Suppressor macrophage treated with lipopolysaccharide for 1 hour (primary cell): ENCODE data around the gene GPR107.
A peak's percentile ranks its signal among the peaks of the same experiment; 100 is the strongest.

Experiments
- DNase-seq, 3 donors: peaks; one replicate each; pipeline ENCODE4 v3.0.0-alpha.2; 2020 to 2022

The GPR107 gene

DNA sequence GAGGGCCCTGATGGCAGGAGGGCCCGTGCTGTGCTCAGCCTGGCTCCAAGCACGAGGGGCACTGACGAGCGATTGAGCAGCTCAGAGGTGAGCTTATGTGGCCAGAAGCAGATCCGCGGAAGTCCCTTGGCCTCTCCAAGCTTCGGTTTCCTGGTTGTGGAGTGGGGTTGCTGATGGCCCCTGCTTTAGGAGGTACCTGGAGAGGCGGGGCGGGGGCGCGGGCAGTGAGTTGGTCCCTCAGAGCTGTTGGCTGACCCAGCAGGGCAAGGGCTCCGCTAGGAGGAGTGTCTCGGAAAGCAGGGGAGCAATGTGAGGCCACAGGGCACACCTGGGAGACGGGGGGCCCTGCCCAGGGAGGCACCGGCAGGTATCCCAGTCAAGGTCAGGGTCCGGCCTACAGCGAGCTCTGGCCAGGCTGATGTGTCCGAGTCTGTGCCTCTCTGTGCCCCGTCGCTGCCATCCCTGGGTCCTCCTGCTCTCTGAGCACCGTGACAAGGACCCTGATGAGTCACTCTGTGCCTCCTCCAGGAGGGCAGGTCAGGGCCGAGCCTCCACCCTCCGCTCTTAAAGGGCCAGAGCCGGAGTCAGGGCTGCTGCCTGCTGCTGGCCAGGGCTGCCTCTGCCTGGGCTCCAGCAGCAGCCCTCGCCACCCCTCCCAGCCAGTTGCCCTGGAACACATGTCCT, 133.3 kb downstream of the GPR107 start:
- peak; percentile 37 to 54 (median 45) for DNase-seq

DNA sequence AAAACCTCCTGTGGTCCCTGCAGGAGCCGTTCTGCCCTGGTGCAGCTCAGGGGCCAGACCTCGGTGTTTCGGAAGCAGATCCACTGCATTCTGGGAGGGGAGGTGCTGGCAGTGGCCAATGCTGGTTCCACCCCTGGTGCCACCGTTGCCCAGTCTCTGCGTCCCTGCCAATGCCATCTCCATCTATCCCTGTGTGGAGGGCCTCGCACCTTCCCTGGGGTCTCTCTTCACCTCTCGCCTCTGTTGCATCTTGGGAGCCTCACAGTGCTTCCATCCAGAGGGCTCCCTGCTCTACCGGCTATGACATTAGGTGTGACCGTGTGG, 133.8 kb downstream of the GPR107 start:
- DNase-seq: no peak

DNA sequence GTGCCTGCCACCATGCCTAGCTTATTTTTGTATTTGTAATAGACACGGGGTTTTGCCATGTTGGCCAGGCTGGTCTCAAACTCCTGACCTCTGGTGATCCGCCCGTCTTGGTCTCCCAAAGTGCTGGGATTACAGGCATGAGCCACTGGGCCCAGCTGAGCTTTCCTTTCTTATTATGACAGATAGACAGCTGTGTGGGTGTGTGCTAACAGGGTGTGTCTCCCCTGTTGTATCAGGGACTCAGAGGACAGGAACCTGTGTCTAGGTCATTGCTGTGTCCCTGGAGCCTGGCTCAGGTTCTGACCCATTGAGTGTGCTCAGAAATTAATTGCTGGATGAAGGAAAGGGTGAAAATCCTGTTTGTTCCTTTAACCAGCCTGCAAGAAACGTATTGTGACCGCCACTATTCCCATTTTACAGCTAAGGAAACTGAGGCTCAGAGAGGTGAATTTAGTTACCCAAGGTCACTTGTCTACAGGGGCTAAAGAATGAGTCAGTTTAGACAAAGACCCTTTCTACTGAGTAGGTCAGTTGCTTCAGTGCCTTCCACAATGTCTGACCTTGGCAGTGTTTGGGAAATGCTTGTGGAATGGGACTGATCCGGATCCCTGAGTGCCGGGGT, 135.3 kb downstream of the GPR107 start:
- no peak for DNase-seq
